HG02610 (cell line): Measurements from ENCODE around the gene AFF4.
"Not testable (repeated sequence)": the region's sequence is repeated elsewhere in the genome, so short reads cannot be mapped to it uniquely, and the experiment has no call there.

ENCODE experiments used
- ATAC-seq: cut with Tn5 transposase; IDR thresholded peaks from one replicate; pipeline ENCODE4 v1.9.1; 2021; ENCODE audit warnings: mild to moderate bottlenecking, moderate library complexity; ENCODE audit not compliant: unreplicated experiment

The AFF4 gene

GRCh38 chr5:132961123-132961815 is 2.2 kb downstream of the AFF4 start:
- not testable (repeated sequence) for ATAC-seq

- not testable (repeated sequence) for ATAC-seq
Observed at GRCh38 chr5:132956166-132956799, 7.2 kb downstream of the AFF4 start.

- ATAC-seq = no peak
Observed at GRCh38 chr5:132953710-132954109, 9.7 kb downstream of the AFF4 start.

GRCh38 chr5:132952829-132953228 is 10.6 kb downstream of the AFF4 start:
- no peak for ATAC-seq

GRCh38 chr5:132951897-132952296 is 11.5 kb downstream of the AFF4 start:
- no peak for ATAC-seq

GRCh38 chr5:132949136-132949535 is 14.3 kb downstream of the AFF4 start:
- ATAC-seq = no peak

- ATAC-seq = no peak
Observed at GRCh38 chr5:132947671-132948070, 15.8 kb downstream of the AFF4 start.

- not testable (repeated sequence) for ATAC-seq
Observed at GRCh38 chr5:132945315-132945714, 18.1 kb downstream of the AFF4 start.

GRCh38 chr5:132943362-132944022 is 19.9 kb downstream of the AFF4 start:
- ATAC-seq = no peak

- ATAC-seq = no peak
Observed at GRCh38 chr5:132941331-132941730, 22.1 kb downstream of the AFF4 start.

- ATAC-seq = no peak
Observed at GRCh38 chr5:132928062-132928407, 35.4 kb downstream of the AFF4 start.

- no peak for ATAC-seq
Observed at GRCh38 chr5:132927355-132928061, 35.9 kb downstream of the AFF4 start.

GRCh38 chr5:132926437-132926836 is 37.0 kb downstream of the AFF4 start:
- ATAC-seq = no peak

GRCh38 chr5:132916086-132916485 is 47.3 kb downstream of the AFF4 start:
- ATAC-seq = no peak

GRCh38 chr5:132915681-132916080 is 47.8 kb downstream of the AFF4 start:
- no peak for ATAC-seq

- ATAC-seq = no peak
Observed at GRCh38 chr5:132909702-132910101, 53.7 kb downstream of the AFF4 start.

GRCh38 chr5:132907161-132907560 is 56.3 kb downstream of the AFF4 start:
- ATAC-seq = no peak

GRCh38 chr5:132905938-132906337 is 57.5 kb downstream of the AFF4 start:
- ATAC-seq = no peak

- no peak for ATAC-seq
Observed at GRCh38 chr5:132901730-132902129, 61.7 kb downstream of the AFF4 start.

GRCh38 chr5:132901036-132901435 is 62.4 kb downstream of the AFF4 start:
- ATAC-seq = no peak

- no peak for ATAC-seq
Observed at GRCh38 chr5:132898094-132898493, 65.3 kb downstream of the AFF4 start.

- ATAC-seq = no peak
Observed at GRCh38 chr5:132896685-132897084, 66.7 kb downstream of the AFF4 start.
